HG03045 (cell line): Measurements from ENCODE around the gene PTPRJ.
A peak's percentile ranks its signal among the peaks of the same experiment; 100 is the strongest.

Experiments used
- ATAC-seq: cut with Tn5 transposase; IDR thresholded peaks from one replicate; pipeline ENCODE4 v1.9.1; 2021; ENCODE audit warnings: mild to moderate bottlenecking, moderate library complexity; ENCODE audit not compliant: unreplicated experiment

Gene PTPRJ

DNA sequence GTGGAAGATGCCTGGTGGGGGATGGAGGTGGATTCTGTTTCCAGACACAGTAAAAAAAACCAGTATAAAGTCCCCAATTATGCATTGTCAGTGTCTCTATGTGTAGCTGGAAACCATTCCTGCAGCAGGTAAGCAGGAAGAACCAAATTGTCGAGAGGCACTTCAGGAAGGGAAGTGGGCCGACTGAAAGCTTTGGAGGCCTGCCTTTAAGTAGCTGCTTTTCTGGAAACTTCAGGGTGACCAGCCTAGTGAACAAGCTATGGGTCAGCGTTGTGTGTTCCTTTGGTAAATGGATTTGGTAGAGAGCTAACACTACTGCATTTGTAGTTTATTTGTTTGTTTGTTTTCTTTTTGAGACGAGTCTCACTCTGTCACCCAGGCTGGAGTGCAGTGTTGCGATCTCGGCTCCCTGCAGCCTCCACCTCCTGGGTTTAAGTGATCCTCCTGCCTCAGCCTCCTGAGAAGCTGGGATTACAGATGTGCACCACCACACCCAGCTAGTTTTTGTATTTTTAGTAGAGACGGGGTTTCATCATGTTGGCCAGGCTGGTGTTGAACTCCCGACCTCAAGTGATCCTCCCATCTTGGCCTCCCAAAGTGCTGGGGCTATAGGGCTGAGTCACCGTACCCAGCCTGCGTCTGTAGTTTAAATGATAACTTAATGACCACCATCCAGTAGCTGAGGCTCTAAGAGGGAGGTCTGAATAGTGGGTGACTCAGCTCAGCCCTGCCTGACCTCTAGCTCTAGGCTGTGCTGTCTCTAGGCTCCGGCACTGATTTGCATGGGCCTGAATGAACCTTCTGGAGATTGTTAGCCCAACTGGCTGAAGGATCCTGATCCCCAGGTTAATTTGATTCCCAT lies 12.8 kb downstream of the PTPRJ start:
- no peak for ATAC-seq

DNA sequence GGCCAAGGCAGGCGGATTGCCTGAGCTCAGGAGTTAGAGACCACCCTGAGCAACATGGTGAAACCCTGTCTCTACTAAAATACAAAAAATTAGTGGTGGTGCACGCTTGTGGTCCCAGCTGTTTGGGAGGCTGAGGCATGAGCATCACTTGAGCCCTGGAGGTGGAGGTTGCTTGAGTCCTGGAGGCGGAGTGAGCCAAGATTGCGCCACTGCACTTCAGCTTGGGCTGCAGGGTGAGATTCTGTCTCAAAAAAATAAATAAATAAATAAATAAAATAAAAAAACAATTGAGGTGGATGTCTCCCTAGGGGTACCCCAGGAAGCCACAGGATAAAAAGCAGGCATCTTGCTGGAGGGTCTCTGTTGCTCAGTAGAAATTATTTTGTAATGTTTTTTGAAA lies 14.1 kb downstream of the PTPRJ start:
- ATAC-seq, result no peak

DNA sequence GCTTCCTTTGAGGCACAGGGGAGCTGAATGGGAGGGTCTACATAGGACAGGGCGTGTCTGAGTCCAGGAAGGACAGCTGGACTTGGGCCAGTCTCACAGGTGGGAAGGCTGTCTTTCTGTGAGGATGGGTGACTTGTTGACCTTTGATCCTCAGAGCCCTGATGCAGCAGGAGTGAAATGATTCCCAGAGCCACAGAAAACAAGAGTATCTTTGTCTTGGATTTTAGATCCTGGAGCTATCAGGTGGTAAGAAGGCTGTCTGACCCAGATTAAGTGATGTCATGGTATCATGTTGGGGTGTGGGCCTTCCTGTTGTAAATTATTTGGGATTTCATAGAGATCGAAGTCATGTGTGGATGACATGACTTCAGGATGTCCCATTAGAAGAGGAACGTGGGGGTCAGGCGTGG lies 15.0 kb downstream of the PTPRJ start:
- ATAC-seq, result no peak

DNA sequence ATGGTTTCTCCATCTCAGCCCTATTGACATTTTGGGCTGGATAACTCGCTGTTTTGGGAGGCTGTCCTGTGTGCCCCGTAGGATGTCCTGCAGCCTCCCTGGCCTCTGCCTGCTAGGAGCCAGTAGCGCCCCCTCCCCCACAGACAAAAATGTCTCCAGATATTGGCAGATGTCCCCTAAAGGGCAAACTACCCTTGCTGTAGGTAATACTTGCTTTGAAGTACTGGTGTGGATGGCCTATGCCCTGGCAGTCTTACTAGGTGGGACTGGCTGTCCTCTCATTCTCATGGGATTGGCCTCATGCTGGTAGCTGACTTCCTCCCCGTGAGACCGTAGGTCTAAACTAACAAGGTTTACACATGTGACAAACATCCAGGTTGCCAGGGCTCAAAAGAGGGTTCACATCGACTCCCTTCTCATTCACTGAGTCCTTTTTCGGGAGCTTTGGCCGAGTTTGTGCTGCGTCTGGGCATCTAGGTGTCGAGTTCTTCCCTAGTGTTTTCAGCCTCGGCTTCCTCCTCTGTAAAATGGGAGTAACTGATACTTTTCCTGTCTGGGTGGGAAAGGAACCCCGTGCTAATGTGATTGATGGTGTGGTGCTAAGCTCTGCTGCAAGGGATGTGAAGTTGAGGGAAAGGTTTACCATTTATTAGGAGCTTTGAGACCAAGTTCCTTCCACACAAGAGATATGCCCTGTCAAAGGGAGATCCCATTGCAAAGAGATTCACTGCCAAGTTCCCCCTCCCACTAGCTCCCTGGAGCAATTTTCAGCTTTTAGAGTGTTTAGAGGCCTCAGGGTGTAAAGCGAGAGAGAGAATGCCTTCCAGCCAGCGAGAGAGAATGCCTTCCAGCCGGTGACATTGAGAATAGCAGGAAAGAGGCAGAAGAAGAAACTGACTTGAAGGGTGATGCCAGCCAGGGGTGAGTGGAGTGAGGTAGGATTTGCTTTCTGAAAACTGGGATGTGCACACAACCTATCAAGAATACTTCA lies 17.0 kb downstream of the PTPRJ start:
- no peak for ATAC-seq

DNA sequence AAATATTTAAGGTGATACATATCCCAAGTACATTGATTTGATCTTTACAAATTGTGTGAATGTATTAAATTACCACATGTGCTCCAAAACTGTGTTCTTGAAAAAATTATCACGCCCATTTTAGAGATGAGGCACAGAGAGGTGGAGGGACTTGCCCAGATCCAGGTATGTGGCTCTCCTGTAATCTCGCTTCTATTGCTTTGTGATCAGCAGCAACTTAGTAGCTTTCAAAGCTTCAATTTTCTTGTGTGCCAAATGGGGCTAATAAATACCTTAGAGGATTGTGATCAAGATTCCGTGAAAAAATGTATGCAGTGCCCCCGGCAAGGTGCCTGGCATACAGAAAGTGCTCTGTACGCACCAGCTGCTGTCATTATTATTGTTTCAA lies 18.0 kb downstream of the PTPRJ start:
- ATAC-seq, result no peak

DNA sequence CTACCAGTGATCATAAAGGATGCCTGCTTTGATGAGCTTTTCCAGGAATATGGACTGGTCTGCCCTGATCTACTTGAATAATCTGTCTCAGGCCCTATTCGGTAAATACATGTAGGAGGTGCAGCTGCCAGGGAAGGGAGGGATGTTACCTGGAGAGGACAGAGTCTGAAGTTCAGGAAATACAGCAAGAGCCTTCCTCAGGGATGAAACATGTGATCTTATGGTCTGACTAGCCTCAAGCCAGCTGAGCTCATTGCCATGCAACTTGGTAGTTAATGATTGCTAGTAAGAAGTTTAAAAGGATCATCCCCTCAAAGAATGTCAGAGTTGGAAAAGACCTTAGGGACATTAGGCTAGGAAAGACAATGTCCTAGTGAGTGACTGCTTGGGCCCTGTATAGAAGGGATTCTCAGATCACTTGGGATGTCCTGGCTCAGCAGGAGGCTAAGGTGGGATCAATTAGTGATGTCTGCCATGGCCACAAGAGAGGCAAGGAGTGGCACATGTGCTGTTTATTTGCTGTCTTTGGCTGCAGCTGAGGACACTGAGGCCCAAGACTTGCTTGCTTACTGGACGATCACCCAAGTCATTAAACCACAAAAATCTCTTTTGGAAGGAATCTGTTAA lies 18.5 kb downstream of the PTPRJ start:
- ATAC-seq, result no peak

DNA sequence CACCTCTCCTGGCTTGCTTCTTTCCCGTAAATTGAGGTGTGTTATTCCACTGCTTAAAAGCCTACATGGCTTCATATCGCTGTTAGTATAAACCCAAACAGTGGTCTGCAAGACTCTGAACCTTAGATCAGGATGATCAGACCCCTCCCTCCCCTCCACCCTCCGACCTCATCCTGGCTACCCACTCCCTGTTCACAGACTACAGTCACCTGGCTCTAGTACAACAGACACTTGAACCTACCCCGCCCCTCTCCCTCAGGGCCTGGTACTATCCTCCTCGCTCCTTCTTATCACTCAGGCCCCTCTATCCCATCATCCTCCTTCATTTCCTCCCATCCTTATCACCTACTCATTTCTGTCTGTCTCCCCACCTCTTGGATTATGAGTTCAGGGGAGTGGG lies 20.1 kb downstream of the PTPRJ start:
- no peak for ATAC-seq

DNA sequence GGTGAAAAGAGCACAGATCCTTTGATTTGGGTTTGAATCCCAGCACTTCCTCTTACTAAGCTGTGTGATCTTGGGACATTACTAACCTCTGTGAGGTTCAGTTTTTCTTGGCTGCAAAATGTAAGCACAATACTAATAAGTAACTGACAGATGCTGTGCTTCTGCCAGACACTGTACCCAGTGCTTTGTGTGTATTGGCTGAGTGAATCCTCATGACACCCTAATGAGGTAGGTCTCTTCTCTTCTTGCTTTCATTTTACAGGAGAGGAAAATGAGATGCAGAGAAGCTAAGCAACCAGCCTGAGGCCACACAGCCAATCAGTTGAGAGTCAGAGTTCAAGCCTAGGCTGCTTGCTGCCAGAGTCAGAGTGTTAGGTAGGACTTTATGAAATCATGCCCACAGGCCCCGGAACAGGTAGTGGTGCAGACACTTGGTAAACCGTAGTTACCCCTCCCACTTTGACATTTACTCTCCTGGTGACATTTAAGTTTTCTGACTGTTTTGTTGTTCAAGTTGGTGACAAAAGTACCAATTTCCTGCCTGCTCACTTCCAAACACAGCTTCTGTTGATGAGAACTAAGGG lies 21.2 kb downstream of the PTPRJ start:
- ATAC-seq, result peak; percentile 71

DNA sequence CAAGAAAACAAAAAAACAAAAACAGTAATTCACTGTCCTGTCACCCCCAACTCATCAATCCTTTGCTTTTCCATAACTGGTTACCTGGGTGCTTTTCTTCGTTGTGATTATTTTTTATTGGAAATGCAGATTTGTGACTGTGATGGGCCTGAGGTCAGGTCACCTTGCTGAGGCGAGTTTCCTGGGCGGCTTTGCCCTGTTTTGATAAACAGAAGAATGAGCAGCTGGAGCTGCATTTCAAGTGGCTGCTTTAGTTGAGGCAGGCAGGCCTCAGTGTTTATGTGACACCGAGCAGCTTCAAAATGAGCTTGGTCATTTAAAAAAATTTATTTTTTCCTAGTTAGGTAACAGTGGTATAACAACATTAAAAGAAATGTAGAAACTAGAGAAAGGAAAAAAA lies 22.2 kb downstream of the PTPRJ start:
- no peak for ATAC-seq

DNA sequence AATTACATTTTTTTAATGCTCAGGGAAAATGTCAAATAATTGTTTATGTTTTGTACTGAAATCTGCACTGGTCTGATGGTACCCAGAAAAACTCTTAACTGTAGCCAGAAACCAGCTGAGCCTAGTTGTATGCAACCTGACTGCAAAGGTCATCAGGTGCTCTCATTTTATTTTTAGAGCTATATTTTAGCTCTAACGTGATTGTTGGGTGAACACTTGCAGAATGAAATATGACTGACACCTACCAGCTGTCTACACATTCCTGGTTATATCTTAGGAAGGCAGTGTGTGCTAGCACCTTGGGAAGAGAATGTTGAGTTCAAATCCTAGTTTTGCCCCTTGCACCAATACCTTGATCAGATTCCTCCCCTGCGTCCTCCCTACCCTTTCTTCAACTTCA lies 23.6 kb downstream of the PTPRJ start:
- no peak for ATAC-seq

DNA sequence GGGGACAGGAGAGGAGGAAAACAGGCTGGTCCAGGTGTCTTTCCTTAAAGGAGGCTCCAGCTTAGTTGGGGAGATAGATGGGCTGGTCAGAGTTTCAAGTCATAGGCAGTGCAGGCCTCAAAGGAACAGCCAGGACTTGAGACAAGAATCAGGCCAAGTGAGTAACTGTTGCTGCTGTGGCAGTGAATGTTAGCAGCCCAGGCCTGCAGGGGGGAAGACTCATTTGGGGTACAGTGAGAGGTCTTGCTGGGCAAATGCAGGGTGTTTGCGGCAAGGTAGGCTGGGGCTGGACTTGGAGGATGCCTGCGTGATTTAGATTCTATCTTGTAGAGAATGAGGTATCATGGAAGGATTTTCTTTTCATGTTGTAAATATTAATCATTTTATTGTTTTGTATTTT lies 24.1 kb downstream of the PTPRJ start:
- no peak for ATAC-seq

DNA sequence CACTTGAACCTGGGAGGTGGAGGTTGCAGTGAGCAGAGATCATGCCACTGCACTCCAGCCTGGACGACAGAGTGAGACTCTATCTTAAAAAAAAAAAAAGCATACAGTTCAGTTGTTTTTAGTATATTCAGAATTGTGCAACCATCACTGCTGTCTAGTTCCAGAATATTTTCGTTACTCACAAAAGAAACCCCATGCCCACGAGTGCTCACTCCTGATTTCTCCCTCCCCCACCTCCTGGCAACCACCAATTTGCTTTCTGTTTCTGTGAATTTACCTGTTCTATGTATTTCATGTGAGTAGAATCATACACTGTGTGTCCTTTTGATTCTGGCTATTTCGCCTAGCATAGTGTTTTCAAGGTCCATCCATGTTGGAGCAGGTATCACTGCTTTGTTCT lies 24.8 kb downstream of the PTPRJ start:
- ATAC-seq, result no peak

DNA sequence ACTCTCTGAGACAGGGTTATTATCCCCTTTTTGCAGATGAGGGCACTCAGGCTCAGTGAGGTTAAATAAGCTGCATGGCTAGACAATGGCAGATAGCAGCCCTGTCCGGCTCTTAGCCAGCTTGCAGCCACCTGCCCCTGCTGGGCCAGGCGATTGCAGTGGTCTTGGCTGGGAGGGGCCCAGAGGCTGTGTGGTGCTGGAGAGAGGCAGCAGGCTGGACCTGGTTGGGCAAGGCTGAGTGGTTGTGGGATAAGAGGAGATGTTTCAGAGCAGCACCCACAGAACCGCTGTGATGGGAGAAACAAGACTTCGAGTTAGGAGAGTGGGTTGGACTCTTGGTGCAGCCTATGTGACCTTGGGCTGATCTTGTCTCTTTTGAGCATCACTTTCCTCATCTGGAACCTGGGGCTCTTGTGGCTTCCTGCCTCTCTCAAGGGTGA lies 25.5 kb downstream of the PTPRJ start:
- ATAC-seq, result no peak

DNA sequence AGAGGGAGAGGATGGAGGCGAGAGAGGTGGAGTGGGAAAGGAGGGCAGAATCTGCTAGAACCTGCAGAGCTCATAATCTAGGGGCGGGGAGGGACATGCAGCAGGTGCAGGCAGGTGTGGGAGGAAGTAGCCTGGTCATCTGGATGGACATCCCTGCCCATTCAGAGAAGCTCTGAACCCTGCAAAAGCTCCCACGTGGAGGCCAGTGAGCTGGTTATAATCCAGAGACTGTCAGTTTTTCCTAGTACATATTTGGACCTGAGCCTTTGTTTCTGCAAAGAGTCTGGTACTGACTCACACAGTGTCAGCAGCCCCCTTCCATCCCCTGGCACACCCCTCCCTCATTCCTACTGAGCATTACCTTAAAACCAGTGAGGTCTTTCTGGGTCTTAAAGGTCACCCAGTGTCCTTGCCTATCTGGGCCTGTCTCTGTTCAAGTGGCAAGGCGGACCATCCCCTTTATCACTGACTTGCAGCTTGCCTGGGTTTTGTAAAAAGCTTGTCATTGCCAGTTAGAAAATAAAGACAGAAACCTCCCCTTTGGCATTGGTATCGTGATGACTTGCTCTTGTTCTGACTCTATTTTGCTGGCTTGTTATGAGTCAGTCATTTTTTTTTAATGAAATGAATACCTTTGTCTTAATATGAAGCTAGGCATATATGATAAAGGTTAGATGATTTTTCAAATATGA lies 26.1 kb downstream of the PTPRJ start:
- ATAC-seq, result peak; percentile 50

DNA sequence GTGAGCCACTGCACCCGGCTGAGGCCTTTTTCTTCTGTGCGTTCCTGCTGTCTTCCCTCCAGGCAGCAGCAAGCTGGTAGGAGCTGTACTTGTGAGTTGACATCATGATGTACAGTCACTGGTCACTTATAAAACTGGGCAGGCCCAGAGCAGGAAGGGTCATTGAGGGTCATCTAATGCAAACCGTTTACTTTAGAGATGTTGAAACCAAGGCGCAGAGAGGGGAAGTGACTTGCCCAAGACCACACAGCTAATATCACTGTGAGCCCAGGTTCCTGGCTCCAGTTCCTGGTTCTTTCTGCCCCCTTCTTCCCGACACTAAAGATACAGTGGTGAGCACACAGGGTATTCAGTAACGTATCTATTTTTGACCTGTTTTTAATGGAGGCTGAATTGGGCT lies 27.3 kb downstream of the PTPRJ start:
- no peak for ATAC-seq

DNA sequence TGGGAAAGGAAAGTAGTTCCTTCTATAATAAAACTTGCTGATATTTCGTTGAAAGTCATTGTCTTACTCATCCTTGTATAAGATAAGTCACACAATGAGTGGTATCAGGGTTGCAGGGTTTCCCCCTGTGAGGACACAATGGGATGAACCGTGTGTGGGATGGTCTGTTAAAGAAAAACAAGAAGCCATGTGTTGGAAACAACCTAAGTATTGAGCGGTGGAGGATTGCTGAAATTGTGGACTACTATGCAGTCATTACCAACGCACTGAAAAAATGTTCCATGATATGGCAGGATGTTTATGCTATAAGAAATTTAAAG lies 28.6 kb downstream of the PTPRJ start:
- peak; percentile 44 for ATAC-seq

DNA sequence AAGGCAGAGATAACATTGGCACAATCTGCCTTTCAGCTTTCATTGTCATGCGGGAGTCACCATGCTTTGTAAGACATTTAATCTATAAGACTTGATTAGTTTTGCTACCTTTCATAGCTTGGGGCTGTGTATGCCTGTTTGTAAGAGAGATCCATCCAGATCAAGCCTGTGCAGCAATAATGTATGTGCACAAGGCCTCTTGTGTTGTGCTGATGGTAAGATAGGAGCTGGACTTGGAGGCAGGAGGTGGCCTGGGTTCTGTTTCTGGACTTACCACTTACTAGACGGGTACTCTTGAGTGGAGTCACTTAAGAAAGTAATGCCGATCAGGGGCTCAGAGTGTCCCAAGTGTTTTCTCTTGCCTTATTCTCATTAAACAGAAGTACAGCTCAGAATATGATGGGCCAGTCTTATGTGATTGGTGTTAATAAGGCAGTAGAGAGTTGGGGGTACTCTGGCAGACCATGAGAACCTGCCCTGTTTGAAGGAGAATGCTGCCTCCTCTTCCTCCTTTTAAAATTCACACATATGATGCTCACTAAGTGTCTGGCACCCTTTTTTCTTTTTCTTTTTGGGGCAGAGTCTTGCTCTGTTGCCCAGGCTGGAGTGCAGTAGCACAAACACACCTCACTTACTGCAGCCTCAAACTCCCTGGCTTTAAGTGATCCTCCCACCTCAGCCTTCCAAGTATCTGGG lies 30.9 kb downstream of the PTPRJ start:
- ATAC-seq, result no peak

DNA sequence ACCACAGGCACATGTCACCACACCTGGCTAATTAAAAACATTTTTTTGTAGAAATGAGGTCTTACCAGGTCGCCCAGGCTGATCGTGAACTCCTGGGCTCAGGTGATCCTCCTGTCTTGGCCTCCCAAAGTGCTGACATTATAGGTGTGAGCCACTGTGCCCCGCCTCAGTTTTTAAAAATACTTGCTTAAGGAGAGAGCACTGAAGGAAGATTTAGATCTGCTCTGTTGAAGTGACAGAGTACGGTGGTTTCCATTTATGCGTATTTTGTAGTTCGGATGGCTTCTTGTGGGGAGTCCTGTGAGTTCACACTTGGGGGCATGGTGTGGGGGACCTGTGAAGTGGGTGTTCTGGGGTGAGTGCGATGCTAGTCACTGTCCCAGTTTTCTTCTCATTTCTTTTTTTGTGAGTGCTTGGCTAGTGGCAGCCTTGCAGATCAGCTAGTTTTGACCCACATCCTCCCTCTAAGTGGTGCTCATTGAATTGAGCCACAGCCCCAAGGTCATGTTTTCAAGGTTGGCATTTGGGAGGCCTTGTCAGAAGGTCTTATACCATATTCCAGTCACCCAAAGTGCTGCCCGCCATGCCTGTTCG lies 31.5 kb downstream of the PTPRJ start:
- no peak for ATAC-seq

DNA sequence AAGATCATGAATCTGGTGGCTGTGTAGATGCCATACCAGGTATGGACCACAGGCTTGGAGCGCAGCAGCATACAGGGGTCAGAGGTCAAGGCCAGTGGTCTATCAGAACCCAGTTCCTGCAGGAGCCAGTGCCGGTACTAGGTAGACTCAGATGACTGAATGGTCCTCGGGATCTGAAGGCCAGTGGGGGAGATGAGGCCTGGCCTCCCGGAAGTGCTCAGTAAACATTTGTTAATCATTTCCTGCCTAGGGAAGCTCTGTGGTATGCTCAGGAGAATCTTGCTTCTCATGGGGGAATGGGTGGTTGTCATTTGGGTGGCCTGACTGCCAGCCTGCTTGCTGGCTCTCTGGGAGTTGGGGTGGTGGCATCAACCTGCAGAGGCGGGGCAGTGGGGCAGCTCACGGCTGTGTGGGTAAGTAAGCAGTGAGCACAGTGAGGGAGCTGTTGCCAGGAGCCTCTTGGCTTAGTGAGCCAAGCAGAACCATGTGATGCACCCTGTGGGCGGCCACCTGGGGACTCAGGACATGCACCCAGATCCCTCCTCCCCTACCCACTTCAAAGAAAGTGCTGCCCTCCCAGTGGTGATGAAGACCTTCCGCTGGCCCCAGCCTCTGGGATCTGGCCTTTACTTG lies 33.0 kb downstream of the PTPRJ start:
- no peak for ATAC-seq
